Uterus (tissue), 4 donors: ENCODE results near the gene DCAF6. TPM values are rescaled to one million over a fixed set of nuclear protein-coding genes. Genes with fewer than 3 reads are reported as not detected.

ENCODE experiments used
- DNase-seq, 2 donors: peaks; one replicate each; pipeline ENCODE4 v3.0.0-alpha.2; 2019 to 2020
- H3K27ac ChIP-seq, 2 donors: fragments of 200-600 bp; sonication (generic); 1 replicate in 1 of 2; 2 replicates in 1 of 2; pipeline ENCODE4 v1.5.1; 2016 to 2018
- H3K27me3 ChIP-seq, 2 donors: fragments of 200-600 bp; sonication (generic); one replicate each; pipeline ENCODE4 v1.5.1; 2018 to 2019; ENCODE audit warnings: control low read depth in 1 of 2
- H3K36me3 ChIP-seq, 2 donors: fragments of 200-600 bp; sonication (generic); one replicate each; pipeline ENCODE4 v1.5.1; 2019; ENCODE audit warnings: control low read depth in 1 of 2
- H3K4me1 ChIP-seq, 2 donors: fragments of 200-600 bp; sonication (generic); one replicate each; pipeline ENCODE4 v1.5.1; 2018 to 2019; ENCODE audit warnings: control low read depth in 1 of 2
- H3K4me3 ChIP-seq, 2 donors: fragments of 200-600 bp; sonication (generic); 1 replicate in 1 of 2; 2 replicates in 1 of 2; pipeline ENCODE4 v1.5.1; 2018 to 2019; ENCODE audit warnings: mild to moderate bottlenecking in 1 of 2
- H3K9me3 ChIP-seq, 2 donors: fragments of 200-600 bp; sonication (generic); one replicate each; pipeline ENCODE4 v1.5.1; 2019; ENCODE audit warnings: control low read depth in 1 of 2
- CTCF ChIP-seq, 4 experiments: fragments of 200-600 bp in 2 of 4; fragments of 450-650 bp in 2 of 4; sonication (generic) in 2 of 4; IDR thresholded peaks; one replicate each; pipeline ENCODE4 v1.5.1; 2016 to 2019; ENCODE audit warnings: antibody characterized with exemption in 4 of 4, mild to moderate bottlenecking in 2 of 4, moderate library complexity in 1 of 4
- POLR2A ChIP-seq, 2 donors: fragments of 450-650 bp; IDR thresholded peaks; one replicate each; pipeline ENCODE4 v1.6.1; 2016; ENCODE audit warnings: antibody characterized with exemption in 2 of 2, mild to moderate bottlenecking in 1 of 2, moderate library complexity in 1 of 2
- intact Hi-C: fragments of 100-400 bp; cut with DNase I; formaldehyde crosslinking; loops from one replicate; pipeline ENCODE4 v1.15.1; 2023; ENCODE audit warnings: low total_unique reads
- total RNA-seq, 4 donors: library from RNA; depleted of rRNA in 3 of 4; stranded (reverse); fragments of >200 nt in 3 of 4; gene quantifications; one replicate each; pipeline versions ENCODE4 v1.1.0 to v1.2.4, GENCODE V29; 2014 to 2023
- donor health status: DM: yes; HTN: yes; CAD: no.

Gene DCAF6
- total RNA-seq, 4 donors from 2014 or later = 19.1 to 77.7 (median 44.9) TPM

DNA sequence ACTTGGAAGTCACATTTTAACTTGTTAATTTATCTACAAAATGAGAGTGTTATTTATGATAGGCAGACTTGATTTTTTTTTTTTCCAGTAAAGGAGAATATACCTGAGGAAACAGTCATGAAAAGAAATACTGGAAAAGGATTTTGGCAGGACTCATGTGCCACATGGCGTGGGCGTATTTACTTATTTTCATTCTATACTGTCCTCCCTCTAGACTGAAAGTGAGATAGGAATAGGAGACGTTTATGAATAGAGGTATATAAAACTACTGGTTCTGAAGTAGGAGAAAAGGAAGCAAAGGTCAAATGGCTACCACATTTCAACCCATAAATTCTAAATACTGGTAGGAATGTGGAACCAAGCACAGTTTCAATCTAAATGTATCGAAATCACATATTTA is 95.1 kb downstream of the DCAF6 start:
- intact Hi-C loops = no loop called here
- no peak for TF ChIP-seq POLR2A (IDR thresholded peaks at IDR 0.05)
- no peak for TF ChIP-seq CTCF (IDR thresholded peaks at IDR 0.05)
- H3K9me3 ChIP-seq = no peaks in the 10 kb centered on the region
- no peaks in the 10 kb centered on the region for H3K36me3 ChIP-seq
- no peaks in the 10 kb centered on the region for H3K27me3 ChIP-seq
- no peak overlapping the region for H3K27ac ChIP-seq
- no peak overlapping the region for H3K4me3 ChIP-seq
- H3K4me1 ChIP-seq = no peaks in the 10 kb centered on the region
- no peak for DNase-seq

DNA sequence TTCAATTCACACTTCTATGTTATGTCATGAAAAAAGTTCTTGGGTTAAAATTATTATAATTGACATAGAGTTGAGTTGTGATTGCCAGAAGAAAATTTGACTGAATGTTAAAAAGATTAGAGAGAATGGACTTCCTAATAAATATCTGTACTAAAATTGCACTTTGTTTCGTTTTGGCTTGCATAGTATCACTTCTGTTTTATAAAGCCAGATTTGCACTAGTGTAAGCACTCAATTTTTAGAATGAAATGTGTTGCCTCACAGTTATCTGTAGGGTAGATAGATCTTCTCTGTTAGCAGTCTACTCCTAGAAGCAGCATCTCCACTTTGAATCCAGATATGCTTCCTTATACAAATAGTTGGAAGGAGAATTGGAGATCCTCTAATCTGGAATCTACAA is 95.5 kb downstream of the DCAF6 start:
- no peak overlapping the region for H3K27ac ChIP-seq
- no peak for DNase-seq
- H3K4me1 ChIP-seq = no peaks in the 10 kb centered on the region
- intact Hi-C loops = no loop called here
- no peaks in the 10 kb centered on the region for H3K36me3 ChIP-seq
- no peak overlapping the region for H3K4me3 ChIP-seq
- H3K27me3 ChIP-seq = no peaks in the 10 kb centered on the region
- H3K9me3 ChIP-seq = no peaks in the 10 kb centered on the region
- no peak for TF ChIP-seq POLR2A (IDR thresholded peaks at IDR 0.05)

GRCh38 chr1:168035345-168035744 is 98.9 kb downstream of the DCAF6 start:
- no peak for DNase-seq
- no peaks in the 10 kb centered on the region for H3K4me1 ChIP-seq
- H3K27me3 ChIP-seq = no peaks in the 10 kb centered on the region
- no peak overlapping the region for H3K4me3 ChIP-seq
- intact Hi-C loops = no loop called here
- TF ChIP-seq CTCF (IDR thresholded peaks at IDR 0.05) (no peak), POLR2A (IDR thresholded peaks at IDR 0.05) (no peak)
- H3K27ac ChIP-seq = no peak overlapping the region
- no peaks in the 10 kb centered on the region for H3K9me3 ChIP-seq
- no peaks in the 10 kb centered on the region for H3K36me3 ChIP-seq

- H3K27ac ChIP-seq = no peak overlapping the region
- H3K4me1 ChIP-seq = no peaks in the 10 kb centered on the region
- no peak overlapping the region for H3K4me3 ChIP-seq
- H3K27me3 ChIP-seq = no peaks in the 10 kb centered on the region
- no peaks in the 10 kb centered on the region for H3K36me3 ChIP-seq
- intact Hi-C loops = no loop called here
- DNase-seq = no peak
- no peaks in the 10 kb centered on the region for H3K9me3 ChIP-seq
- TF ChIP-seq CTCF (IDR thresholded peaks at IDR 0.05) = no peak
These were observed 105.9 kb downstream of the DCAF6 start for GRCh38 chr1:168042362-168042761.

DNA sequence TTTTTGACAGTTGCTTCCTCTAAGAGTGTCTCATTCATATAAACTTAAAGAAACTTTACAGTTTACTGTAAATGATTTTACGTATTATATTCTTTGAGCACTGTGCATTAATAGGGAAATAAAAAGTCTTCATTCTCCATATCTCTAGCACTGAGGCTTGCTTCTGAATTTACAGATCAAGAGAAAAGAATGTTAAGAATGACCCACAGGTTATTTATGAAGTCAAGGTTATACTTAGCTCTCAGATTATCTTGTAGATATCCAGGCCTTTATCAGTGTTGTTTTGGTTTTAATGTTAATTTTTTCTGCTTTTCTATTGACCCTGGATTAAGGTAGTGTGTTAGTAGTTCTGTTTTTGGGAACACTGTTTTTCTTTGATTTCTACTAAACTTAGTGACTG is 108.8 kb downstream of the DCAF6 start:
- intact Hi-C loops = no loop called here
- Histone ChIP-seq H3K36me3 (no peaks in the 10 kb centered on the region), H3K4me3 (no peak overlapping the region), H3K9me3 (no peaks in the 10 kb centered on the region), H3K4me1 (no peaks in the 10 kb centered on the region), H3K27me3 (no peaks in the 10 kb centered on the region), H3K27ac (no peak overlapping the region)
- DNase-seq = no peak
- TF ChIP-seq CTCF (IDR thresholded peaks at IDR 0.05) (no peak), POLR2A (IDR thresholded peaks at IDR 0.05) (no peak)

DNA sequence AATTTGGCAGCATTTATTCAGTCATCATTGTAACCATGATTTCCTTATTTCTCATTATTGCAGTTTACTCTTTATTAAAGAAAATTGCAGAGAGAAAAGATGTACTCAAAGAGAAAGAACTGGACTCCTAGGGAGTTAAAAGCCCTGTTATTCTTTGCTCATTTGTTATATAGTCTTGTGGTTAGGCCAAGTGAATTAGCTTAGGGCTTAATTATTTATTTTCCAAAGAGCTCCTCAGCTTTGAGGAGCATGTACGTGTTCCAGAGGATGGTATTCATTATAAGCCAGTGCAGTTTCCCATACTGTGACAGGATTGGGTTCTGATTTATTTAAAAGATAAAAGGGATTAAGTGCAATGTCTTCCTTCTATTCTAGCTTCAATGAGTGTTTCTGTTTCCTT is 113.8 kb downstream of the DCAF6 start:
- intact Hi-C loops = no loop called here
- Histone ChIP-seq H3K4me1 (no peaks in the 10 kb centered on the region), H3K27ac (no peak overlapping the region), H3K9me3 (no peaks in the 10 kb centered on the region), H3K36me3 (no peaks in the 10 kb centered on the region), H3K27me3 (no peaks in the 10 kb centered on the region), H3K4me3 (no peak overlapping the region)
- no peak for TF ChIP-seq POLR2A (IDR thresholded peaks at IDR 0.05)
- no peak for TF ChIP-seq CTCF (IDR thresholded peaks at IDR 0.05)
- DNase-seq = no peak
